ENCODE measurements around the gene DPF3.

Gene DPF3

GRCh38 chr14:72590577-72590976, 303.3 kb downstream of the DPF3 start:
- H3K4me3 ChIP-seq (ENCODE audit: low read depth, low read length), result no peak overlapping the region
- TF ChIP-seq, protein P1, sequence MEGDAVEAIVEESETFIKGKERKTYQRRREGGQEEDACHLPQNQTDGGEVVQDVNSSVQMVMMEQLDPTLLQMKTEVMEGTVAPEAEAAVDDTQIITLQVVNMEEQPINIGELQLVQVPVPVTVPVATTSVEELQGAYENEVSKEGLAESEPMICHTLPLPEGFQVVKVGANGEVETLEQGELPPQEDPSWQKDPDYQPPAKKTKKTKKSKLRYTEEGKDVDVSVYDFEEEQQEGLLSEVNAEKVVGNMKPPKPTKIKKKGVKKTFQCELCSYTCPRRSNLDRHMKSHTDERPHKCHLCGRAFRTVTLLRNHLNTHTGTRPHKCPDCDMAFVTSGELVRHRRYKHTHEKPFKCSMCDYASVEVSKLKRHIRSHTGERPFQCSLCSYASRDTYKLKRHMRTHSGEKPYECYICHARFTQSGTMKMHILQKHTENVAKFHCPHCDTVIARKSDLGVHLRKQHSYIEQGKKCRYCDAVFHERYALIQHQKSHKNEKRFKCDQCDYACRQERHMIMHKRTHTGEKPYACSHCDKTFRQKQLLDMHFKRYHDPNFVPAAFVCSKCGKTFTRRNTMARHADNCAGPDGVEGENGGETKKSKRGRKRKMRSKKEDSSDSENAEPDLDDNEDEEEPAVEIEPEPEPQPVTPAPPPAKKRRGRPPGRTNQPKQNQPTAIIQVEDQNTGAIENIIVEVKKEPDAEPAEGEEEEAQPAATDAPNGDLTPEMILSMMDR (IDR thresholded peaks at IDR 0.05; ENCODE audit: borderline replicate concordance, insufficient read depth, low read depth, low read length), result no peak

DNA sequence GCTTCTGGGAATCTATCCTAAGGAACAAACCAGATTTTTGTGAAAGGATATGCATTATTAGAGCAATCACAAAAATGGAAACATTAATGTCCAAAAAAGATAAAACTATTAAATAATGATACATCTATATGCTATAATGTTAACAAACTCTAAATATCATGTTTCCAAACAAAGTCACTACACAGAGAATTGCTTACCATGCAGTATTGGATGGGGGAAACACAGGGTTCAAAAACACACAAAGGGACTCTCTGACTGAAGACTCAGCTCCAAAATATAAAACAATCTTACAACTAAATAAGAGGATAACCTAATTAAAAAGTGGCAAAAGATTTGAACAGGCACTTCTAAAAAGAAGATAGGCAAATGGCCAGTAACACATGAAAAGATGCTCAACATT, 304.2 kb downstream of the DPF3 start:
- TF ChIP-seq, protein P1 (IDR thresholded peaks at IDR 0.05; ENCODE audit: borderline replicate concordance, insufficient read depth, low read depth, low read length), result no peak
- H3K4me3 ChIP-seq (ENCODE audit: low read depth, low read length), result no peak overlapping the region

GRCh38 chr14:72588521-72588920, 305.4 kb downstream of the DPF3 start:
- no peak overlapping the region for H3K4me3 ChIP-seq (ENCODE audit: low read depth, low read length)
- TF ChIP-seq, protein P1 (IDR thresholded peaks at IDR 0.05; ENCODE audit: borderline replicate concordance, insufficient read depth, low read depth, low read length), result no peak

DNA sequence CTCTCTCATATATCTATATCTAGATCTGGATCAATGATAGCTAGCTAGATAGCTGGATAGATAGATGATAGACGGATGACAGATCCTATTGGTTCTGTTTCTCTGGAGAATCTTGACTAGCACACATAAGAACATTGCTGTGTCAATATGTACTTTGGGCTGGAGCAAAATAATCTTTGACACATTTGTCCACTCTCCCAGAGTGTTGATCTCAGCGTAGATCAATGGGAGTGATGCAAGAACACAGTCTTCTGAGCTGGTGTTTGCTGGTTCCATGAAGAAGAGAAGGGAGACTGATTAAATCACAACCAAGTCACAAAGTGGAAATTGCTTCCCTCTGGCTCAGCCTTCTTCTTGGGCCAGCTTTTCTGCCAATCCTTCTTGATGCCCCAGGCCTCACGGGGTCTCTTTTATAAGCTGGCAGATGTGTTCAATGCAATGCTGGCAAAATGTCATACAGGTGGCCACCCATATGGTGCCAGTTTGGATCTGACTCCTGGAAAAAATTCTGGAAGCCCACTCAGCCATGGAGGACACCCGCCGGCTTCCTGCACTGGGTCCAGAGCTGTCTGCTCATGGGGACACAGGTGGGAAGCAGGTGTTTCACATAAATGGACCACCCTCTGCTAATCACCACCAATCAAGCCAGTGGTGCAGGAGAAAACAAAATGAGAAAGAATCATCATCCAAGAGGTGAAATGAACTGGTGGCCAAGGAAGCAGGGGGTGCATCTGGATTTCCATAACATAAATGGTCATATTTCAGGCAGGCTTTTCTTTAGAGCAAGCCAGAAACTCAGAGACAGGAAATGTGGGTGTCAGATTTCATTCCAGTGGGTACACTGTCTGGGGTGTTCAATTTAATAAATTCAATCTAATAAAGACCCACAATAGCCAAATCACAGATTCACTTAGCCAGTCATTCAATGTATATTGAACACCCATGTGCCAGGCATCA, 310.3 kb downstream of the DPF3 start:
- TF ChIP-seq, protein P1 (IDR thresholded peaks at IDR 0.05; ENCODE audit: borderline replicate concordance, insufficient read depth, low read depth, low read length), result no peak

GRCh38 chr14:72582582-72582981, 311.3 kb downstream of the DPF3 start:
- H3K4me3 ChIP-seq (ENCODE audit: low read depth, low read length), result no peak overlapping the region
- TF ChIP-seq, protein P1 (IDR thresholded peaks at IDR 0.05; ENCODE audit: borderline replicate concordance, insufficient read depth, low read depth, low read length), result no peak

More for the DNA sequence above, 310.3 kb downstream of the DPF3 start:
- H3K4me3 ChIP-seq (ENCODE audit: low read depth, low read length), result no peak overlapping the region

DNA sequence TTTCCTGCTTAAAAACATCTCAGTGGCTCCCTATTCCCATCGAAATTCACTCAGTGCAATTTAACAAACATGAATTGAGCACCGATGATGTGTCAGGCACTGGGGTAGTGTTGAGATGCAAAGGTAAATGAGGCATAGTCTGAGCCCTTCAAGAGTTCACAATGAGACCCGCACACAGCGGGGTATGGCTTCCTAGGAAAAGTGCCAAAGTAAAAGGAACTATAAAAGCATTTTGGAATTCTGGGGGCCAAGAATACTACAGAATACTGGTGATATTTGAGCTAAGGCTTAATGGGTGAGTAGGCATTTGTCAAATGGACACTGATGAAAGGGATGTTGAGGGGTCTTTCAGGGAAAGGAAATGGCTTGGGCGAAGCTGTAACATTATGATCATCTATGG, 315.4 kb downstream of the DPF3 start:
- H3K4me3 ChIP-seq (ENCODE audit: low read depth, low read length), result no peak overlapping the region
- TF ChIP-seq, protein P1 (IDR thresholded peaks at IDR 0.05; ENCODE audit: borderline replicate concordance, insufficient read depth, low read depth, low read length), result no peak

GRCh38 chr14:72577521-72577920, 316.4 kb downstream of the DPF3 start:
- no peak overlapping the region for H3K4me3 ChIP-seq (ENCODE audit: low read depth, low read length)
- TF ChIP-seq, protein P1 (IDR thresholded peaks at IDR 0.05; ENCODE audit: borderline replicate concordance, insufficient read depth, low read depth, low read length), result no peak
